ENCODE results near the gene ELMO3.

ELMO3 gene

DNA sequence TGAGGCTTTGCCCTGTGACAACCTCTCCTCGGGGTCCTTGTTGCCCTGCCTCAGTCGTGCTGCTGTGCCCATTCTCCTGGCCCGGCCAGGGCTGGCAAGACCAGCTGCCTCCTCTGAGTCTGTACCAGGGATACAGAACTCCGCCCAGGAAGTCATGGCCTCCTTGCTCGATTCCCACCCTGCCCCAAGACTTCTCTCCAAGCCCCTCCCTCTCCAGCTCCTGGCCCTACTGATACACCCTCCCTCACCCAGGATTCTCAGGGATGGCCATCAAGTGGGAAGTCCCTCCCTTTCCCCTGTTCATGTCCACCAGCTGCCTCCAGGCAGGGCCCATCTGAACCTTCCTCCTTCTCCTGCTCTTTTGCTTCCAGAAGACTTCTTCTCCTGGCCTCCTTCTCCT lies 16.8 kb downstream of the ELMO3 start:
- DNase-seq (ENCODE audit: low read depth in 2 of 2): no peak

DNA sequence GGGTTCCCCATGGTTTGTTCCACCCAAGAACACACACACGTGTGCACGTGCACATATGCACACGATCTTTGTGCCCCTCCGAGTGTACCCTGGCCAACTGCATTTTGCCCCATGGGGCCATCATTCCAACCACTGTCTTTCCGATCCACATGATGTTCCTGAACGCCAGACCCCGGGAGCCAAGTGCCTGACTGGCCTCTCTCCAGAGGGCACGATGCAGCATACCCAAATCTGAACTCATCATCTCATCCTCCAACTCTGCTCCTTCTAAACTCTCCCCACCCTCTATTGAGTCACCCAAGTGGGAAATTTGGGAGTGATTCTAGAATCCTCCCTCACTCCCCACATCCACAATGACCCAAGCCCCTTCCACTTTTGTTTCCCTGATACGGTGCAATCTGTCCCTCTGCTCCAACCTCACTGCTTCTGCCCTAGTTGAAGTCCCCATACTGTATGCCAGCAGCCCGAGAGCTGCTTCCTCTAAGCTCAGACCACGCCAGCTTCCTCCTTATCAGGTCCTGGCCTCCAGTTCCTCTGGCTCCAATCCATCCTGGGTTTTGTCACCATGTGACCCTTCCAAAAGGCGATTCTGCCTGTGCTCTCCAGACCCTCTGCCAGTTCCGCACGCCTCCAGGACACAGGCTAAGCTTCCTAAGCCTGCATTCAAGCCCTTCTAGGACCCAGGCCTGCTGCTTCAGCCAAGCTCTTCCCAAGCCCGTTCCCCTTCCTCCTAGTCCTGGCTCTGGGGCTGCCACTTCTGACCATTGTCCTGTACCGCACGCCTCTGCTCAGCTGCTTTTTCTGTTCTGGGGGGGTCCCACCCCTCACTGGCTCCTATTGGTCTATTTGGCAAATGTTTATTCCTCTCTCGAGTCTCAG lies 17.9 kb downstream of the ELMO3 start:
- no peak for DNase-seq (ENCODE audit: low read depth in 2 of 2)

DNA sequence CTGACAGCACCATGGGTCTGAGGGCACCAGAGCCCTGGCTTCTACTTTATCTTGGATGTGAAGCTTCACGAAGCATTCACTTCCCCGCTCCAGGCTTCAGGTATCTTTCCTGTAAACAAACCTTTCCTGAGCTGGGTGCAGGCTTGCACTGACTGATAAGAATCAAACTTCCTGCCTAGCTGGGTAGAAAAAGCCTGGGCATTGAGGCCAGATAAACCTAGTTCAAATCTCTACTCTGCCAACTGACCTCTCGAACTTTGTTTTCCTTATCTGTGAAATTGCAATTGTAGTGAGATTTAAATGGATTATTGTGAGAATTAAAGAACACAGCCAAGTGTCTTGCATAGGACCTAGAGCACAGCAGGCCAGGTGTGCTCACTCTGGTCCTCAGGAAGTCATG lies 25.1 kb downstream of the ELMO3 start:
- no peak for DNase-seq (ENCODE audit: low read depth in 2 of 2)

DNA sequence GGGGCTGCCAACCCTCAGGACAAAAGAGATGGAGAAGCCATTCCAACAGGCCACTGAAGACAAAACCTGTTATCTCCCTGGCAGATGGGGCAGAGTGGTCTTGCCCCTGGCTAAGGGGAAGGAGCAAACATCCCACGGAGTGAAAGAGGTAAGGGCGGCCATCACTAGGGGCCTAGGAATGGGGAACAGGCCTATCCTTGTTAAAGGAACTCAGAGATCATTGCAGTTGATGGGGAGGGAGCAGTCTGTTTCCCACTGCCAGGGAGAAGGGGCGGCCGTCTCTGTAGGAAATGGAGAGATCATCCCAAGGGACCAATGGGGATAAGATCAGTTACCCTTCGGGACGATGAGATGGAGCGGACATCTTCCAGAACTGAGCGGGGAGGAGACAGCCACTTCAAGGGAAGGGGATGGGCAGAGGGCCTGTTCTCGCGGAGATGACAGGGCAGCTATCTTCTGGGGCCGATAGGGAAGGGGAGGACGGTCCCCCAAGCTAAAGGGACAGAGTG lies 27.4 kb downstream of the ELMO3 start:
- DNase-seq (ENCODE audit: low read depth in 2 of 2): no peak

DNA sequence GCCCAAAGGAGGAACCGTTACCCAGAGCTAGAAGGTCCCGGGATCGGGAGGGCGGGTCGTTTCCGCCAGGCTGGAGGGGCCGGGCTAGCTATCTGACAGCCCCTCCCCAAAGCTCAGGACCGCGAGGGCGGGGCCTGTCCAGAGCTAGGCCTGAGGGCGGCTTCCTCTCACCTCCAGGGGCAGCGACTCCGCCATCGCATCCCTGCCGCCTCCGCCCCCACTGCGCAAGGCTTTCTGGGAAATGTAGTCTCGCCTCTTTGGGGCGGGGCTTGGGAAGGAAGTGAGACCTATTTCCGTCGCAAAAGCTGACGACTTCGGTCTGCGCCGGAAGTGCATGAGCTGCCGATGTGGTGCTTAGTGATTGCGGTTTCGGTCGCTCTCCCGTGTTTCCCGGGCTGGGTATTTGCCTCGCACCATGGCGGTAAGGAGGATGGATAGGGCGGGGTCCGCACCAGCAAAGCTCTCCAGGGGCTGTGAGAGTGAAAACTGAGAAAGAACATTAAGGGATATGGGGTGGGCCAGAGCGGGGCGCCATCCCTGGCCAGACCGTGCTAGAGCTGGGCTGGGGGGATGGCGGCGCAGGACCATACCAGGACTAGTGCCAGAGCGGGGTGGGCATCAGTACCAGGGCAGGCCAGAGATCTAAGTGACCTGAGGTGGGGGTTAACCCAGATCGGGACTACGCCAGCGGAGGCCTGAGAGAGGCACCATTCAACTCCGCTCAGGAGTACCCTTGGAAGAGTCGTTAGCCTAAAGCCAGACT lies 28.1 kb downstream of the ELMO3 start, which contains the start of gene TMEM208:
Gene TMEM208 (plus strand): TSS at position 327 of the 763 bp plus-strand sequence. CDS start 89 bp downstream, at position 416.
- peak; percentile 95 to 96 for DNase-seq (ENCODE audit: low read depth in 2 of 2)

DNA sequence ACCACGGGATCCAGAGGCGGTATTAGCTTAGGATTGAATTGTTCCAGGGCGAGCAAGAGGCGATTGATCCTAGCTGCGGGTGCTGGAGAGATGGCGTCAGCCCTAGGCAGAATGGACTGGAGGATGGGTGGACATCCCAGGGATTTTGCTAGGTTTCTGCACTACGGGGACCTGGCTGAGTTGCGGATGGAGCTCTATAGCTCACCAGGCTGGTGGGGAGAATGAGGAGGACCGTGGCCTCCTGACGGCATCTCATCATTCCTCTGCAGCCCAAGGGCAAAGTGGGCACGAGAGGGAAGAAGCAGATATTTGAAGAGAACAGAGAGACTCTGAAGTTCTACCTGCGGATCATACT lies 28.6 kb downstream of the ELMO3 start:
- no peak for DNase-seq (ENCODE audit: low read depth in 2 of 2)

DNA sequence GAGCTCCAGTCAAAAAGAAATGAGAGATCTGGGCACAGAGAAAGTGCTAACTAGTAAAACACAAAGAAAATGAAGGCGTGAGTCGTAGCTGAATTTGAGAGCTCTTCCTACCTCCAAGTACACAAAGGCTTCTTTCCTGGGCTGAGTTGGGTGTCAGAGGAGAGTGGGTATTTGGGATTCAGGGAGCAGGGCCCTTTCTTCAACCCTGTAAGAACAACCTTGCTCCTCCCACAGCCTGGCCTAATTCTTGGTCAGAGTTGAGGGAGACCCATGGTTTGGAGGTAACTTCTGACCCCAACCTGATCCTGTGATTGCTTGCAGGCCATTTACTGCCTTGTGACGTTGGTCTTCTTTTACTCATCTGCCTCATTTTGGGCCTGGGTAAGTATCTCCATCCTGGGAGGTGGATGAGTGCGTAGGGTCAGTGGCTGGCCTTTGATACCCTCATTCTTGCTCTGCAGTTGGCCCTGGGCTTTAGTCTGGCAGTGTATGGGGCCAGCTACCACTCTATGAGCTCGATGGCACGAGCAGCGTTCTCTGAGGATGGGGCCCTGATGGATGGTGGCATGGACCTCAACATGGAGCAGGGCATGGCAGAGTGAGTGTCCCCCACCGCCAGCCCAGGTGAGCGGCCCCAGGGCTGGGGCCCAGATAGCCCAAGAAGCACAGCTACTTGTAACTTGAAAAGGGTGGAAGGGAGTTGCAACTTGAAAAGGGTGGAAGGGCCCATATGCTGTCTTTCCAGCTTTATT lies 29.3 kb downstream of the ELMO3 start:
- no peak for DNase-seq (ENCODE audit: low read depth in 2 of 2)

DNA sequence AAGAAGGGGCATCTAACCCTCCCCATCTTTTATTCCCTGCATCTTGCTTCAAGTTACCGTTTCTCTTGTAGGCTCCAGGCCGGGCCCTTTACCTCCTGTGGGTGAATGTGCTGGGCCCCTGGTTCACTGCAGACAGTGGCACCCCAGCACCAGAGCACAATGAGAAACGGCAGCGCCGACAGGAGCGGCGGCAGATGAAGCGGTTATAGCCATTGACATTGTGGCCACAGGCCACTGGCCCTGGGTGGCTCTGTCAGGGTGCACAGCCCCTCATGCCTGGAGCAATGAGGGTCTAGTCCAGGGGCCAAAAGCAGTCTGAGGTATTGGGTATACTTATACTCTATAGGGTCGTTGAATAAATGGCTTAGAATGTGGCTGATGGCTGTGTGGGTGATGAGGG lies 30.0 kb downstream of the ELMO3 start:
- no peak for DNase-seq (ENCODE audit: low read depth in 2 of 2)

DNA sequence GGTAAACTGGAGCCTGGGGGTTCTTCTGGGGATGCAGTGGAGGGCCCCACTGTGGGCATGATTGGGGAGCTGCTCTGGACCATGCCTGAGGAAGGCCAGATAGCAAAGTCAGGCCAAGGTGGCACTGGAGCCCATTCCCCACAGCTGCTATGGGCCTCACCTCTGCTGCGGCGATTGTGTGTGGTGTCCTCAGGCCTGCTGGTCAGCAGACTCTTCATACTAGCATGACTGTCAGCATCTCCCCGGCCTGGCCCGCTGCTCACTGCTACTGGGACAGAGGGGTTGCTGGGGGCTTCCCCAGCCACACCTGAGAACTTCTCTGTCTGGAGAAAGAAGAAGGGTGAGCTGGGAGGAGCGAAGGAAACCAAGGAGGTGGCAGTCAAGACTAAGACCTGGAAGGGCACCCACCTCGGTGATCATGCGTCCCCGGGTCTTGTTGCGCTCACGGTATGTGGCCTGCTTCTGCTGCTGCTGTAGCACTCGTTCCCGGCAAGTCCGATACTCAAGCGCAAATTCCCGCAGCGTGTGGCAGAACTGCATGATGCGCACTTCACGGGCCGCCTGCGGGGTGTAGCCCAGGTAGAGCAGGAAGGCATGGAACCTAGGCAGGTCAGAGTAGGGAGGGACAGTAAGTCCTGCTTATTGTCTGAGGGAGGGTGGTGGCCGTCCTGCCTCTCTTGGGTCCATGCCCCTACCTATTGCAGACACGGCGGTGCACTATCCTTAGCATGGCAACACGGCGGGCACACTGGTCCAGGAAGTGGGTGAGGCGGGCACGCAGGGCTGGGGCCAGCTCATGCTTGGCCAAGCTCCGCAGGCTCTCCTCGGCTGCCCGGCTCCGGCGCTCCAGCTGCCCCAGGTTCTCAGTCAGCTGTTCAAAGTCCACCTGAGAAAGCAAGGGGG lies 31.2 kb downstream of the ELMO3 start:
- no peak for DNase-seq (ENCODE audit: low read depth in 2 of 2)

DNA sequence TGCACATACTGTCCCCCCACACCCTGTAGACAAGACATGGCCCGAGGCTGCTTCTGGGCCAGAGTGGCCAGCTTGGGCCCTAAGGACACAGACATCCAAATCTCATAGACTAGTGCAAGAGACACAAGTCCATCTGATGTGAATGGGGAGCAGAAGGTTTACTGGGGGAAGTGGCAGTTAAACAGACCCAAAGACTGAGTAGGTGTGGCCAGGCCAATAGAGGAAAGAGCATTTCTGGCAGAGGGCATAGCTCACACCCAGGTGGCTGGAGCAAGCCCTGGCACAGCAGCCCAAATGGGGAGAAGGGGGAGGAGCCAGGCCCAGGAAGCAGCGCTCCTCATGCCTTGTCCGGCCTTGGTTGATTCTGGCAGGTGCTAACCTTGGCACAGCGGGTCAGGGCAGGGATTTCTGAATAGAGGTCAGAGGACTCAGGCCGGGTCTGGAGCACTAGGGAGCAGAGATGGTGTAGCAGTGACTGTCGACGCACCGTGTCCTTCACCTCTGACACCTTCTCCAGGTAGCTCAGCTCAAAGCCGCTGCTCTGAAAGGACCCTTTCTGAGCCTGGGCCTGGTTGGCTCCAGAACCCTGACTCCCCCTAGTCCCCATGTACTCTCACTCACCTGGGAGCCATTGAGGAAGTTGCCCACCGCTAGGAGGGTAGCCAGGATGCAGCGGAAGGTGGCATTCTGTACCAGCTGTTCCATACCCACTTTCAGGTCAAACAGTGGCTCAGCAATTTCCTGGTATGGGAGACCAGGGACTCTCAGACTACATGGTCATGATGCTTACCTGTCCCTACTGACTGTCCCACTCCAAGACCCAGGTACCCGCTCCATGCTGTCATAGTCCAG lies 32.1 kb downstream of the ELMO3 start:
- no peak for DNase-seq (ENCODE audit: low read depth in 2 of 2)

DNA sequence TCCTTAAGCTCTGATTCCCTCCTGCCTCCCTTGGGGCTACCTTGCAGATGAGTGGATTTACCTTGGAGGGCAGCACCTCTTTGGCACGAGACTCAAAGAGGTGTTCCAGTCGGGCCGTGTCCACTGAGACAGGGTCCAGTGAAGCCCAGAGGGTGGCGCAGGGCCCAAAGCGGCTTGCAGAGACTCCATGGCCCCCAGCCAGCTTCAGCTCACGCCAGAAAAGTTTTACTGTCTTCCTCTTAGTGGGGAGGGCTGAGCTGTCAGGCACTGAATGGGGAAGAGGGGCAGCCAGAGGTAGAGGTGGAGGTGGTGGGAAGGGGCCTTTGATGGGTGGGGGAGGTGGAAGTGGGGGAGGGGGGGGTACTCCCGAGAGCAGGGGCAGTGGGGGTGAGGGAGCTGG lies 34.7 kb downstream of the ELMO3 start:
- DNase-seq (ENCODE audit: low read depth in 2 of 2): no peak

DNA sequence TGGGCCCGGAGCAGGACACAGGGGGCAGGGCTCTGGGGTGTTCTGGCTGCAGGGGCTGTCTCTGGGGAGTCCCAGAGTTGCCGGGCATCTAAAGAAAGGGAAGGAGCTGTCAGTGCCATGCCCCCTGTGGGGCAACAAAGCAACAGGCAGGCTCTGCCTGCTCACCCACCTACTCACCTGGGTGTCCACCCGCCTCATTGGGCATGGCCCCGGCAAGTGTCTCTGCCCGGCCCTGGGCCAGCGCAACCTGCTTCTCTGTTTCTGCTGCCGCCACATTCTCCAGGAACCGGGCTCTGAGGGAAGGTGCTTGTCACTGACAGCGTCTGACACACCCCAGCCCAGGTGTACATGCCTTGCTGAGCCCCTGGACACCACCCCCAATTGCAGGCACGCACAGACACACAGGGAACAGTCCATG lies 35.3 kb downstream of the ELMO3 start:
- no peak for DNase-seq (ENCODE audit: low read depth in 2 of 2)

DNA sequence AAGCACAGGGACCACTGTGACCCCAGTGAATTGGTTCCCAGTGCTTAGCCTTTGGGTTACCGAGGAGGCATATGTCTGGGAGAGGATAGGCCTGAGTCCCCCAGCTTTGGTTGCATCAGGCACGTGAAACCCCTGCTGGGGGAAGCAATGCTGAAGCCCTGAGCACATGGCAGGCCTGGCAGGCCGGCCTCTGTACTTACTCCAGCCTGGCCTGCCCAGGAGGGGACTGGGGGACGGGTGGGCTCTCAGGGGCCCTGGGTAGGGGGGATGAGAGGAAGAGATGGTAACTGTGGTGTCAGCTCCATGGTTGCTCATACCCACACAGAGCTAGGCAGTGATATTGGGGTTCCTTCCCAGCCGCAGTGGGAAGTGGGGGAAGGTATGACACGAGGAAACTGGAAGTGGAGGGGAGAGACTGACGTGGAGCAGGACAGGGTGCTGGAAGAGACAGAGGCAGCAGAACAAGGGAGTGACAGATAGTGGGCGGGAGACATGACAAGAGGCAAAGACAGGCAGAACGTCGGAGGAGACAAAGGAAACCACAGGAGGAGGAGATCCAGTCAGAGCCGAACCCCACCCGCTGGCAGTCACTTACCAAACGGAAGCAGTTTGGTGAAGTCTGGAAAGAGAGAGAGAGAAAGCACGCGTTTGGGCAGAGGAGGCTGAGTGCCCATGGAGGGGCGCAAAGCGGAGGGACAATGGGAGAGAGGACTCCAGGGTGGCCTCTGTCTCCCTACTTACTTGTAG lies 37.1 kb downstream of the ELMO3 start:
- DNase-seq (ENCODE audit: low read depth in 2 of 2): no peak

DNA sequence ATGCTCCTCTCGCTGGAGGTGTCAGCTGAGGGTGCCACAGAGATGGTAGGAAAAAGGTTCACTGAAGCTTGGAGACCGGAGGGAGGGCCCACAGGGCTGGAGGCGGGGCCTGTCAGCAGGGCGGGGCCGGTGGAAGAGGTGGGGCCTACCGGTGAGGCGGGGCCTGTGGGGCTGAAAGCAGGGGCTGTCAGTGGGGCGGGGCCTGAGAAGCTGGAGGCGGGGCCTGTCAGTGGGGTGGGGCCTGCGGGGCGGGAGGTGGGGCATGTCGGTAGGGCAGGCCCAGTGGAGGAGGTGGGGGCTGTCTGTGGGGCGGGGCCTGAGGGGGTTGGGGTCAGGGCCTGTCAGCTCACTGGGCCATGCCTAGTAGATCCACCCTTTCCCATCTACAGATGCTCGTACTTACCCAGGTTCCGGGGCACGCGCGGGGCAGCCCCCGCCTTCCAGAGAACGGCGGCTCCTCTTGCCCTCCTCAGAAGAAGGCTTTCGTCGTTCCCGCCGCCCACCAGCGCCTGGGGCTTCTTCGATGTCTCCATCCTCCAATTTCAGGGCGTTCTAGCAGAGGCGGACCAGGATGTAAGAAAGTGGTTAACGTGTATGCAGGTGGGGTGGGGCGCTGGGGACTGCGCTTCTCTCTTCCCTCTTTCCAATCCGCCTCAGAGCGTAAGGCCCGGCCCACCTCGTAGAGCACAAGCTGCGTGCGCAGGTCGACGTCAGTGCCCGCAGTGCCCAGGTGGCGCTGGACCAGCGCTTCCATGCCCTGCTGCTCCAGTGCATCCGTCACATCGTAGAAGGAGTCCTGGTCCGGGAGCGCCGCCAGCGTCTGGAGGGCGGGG lies 37.8 kb downstream of the ELMO3 start:
- no peak for DNase-seq (ENCODE audit: low read depth in 2 of 2)

DNA sequence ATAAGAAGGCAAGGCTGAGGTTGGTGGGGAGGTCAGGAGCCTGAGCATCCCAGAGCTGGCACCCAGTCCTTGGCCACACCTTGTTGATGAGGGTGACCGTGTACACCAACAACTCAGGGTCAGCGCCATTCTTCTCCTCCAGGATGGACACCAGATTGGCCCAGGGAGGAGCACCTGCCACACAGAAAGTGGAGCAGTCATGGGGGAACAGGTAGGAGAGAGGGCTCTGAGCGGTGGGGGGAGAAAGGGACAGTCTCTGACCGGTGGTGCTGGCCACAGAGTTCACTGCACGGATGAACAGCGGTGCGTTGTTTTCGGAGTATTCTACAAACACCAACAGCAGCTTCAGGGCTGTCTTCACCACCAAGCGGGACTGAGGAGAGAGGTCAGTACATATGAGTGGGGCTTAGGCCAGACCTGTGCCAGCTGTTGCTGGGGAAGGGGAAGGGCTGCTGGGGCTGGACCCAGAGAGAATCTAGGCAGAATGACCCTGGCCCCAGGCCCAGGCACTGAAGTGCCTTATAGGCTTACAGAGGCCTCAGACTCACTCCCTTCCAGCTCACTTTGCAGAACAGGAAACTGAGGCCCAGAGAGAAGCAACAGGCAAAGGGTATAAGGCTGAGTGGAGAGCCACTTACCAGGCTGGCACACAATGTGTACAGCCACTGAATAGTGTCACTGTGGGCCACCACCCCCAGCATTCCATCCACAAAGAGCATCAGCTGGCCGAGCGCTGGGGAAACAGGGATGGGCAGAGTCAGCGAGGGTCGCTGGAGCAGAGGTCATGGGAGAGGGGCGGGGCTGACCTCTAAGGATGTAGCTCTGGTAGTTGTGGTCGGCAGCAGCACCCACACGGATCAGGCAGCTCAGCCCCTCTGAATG lies 38.7 kb downstream of the ELMO3 start:
- DNase-seq (ENCODE audit: low read depth in 2 of 2): no peak

DNA sequence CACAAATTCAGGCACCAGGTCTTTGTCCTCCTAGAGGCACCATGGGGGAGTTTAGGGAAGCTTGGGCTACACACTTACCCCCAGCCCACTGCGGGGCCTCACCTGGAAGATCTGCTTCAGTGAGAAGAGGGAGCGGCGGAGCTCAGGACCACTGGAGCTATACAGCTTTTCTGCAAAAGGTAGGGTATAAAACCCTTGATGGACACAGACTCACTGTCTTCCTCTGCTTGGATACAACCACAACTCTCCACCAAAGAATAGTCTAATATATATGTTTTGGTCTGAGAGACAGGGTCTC lies 39.3 kb downstream of the ELMO3 start:
- no peak for DNase-seq (ENCODE audit: low read depth in 2 of 2)

DNA sequence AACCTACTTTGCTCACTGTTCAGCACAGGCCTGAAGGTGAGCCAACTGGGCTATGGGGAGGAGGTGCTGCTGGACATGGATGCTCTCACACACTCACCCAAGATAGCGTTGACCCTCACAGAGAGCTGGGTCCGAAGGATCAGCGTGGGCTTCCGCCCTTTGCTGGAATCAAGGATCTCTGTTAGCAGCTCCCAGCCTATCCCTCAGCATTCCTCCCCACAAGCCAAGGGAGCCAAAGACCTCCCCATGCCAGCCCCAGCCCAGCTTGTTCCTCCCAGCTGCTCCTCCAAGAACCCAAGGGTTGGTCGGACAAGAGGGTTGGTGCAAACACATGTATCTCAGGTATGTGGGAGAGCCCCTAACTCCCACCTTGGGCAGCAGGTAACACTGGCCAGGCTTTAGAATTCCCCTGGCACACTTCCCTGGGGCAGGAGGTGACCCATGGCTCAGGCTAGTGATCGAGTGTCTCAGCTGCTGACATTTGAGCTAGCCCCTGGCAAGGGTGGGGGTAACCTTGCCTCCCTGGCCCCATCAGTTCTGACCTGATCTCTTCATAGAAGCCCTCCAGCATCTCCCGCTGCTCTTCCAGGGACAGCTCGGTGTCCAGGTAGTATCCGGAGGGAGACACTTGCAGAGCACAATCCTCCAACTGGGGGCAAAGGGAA lies 40.0 kb downstream of the ELMO3 start:
- DNase-seq (ENCODE audit: low read depth in 2 of 2): no peak

All from fibroblast of skin of left biceps (primary cell).